GM12878 (cell line): ENCODE measurements around the gene KIRREL3. TPM values are rescaled to one million over a fixed set of nuclear protein-coding genes. Genes with fewer than 3 reads are reported as not detected.

Experiments used
- ATAC-seq: fragments of 200-7000 bp; cut with Tn5 transposase; 3 replicates; pipeline ENCODE4 v1.9.1; 2020; ENCODE audit warnings: mild to moderate bottlenecking, moderate library complexity
- BruUV-seq: library from RNA; stranded (reverse); fragments of 400-500 nt; replicated peaks from 2 replicates; lab custom pipeline; 2021; lab: Mats Ljungman, UMichigan
- CTCF ChIA-PET: fragments of 300-600 bp; sonication (Branson Sonifier 250); formaldehyde crosslinking; extraction: SDS; loops from one replicate; lab custom pipeline; 2021; ENCODE audit warnings: inconsistent platforms; lab: Yijun Ruan, JAX
- POLR2A ChIA-PET: fragments of 350-600 bp; formaldehyde crosslinking; extraction: SDS; loops from one replicate; lab custom pipeline; 2021; ENCODE audit warnings: inconsistent platforms; lab: Charles Lee
- RAD21 ChIA-PET: fragments of 300-600 bp; sonication (Branson Sonifier 250); formaldehyde crosslinking; loops from one replicate; lab custom pipeline; 2023; ENCODE audit warnings: antibody characterized with exemption; ENCODE audit not compliant: unreplicated experiment; lab: Charles Lee
- SMC1A ChIA-PET: fragments of 300-600 bp; sonication (Branson Sonifier 250); formaldehyde crosslinking; loops from one replicate; lab custom pipeline; 2023; ENCODE audit not compliant: unreplicated experiment, uncharacterized antibody; lab: Charles Lee
- DNase-seq: peaks from one replicate; pipeline ENCODE4 v3.0.0-alpha.2; 2011; ENCODE audit warnings: low read depth, low spot score
- FAIRE-seq: peaks from 3 replicates; lab custom pipeline; 2011; peaks lifted over from hg19 to GRCh38; lab: Jason Lieb, UNC
- H2AFZ ChIP-seq: 2 replicates; pipeline ENCODE4 v1.6.0; 2011; ENCODE audit warnings: low read depth, low read length, control low read depth; ENCODE audit not compliant: control insufficient read depth
- H3K27ac ChIP-seq: 2 replicates; pipeline ENCODE4 v1.5.1; 2011; ENCODE audit warnings: control low read depth; ENCODE audit not compliant: control insufficient read depth, insufficient read depth
- H3K27me3 ChIP-seq, 2 experiments: replicated peaks in 1 of 2; 2 replicates each; pipeline versions ENCODE4 v1.6.0 to v1.6.1; 2011; ENCODE audit warnings: low read length in 1 of 2; ENCODE audit not compliant: control insufficient read depth in 2 of 2, insufficient read depth in 2 of 2
- H3K36me3 ChIP-seq, 2 experiments: 2 replicates each; pipeline ENCODE4 v1.5.1; 2011; ENCODE audit warnings: low read length in 1 of 2; ENCODE audit not compliant: control insufficient read depth in 2 of 2, insufficient read depth in 2 of 2
- H3K4me1 ChIP-seq: 2 replicates; pipeline ENCODE4 v1.6.1; 2011; ENCODE audit warnings: mild to moderate bottlenecking, low read length, moderate library complexity, mixed read lengths; ENCODE audit not compliant: control insufficient read depth, insufficient read depth
- H3K4me2 ChIP-seq: 2 replicates; pipeline ENCODE4 v1.6.0; 2011; ENCODE audit warnings: control low read depth; ENCODE audit not compliant: control insufficient read depth, insufficient read depth
- H3K4me3 ChIP-seq: fragments of 200-600 bp; sonication (generic); 2 replicates; pipeline ENCODE4 v1.5.1; 2016
- H3K79me2 ChIP-seq: 2 replicates; pipeline ENCODE4 v1.6.0; 2011; ENCODE audit warnings: low read length; ENCODE audit not compliant: control insufficient read depth, insufficient read depth
- H3K9ac ChIP-seq: 2 replicates; pipeline ENCODE4 v1.8.0; 2011; ENCODE audit warnings: low read length, control low read depth, mixed read lengths; ENCODE audit not compliant: control insufficient read depth, insufficient read depth
- H3K9me3 ChIP-seq: replicated peaks from 3 replicates; pipeline ENCODE4 v1.5.1; 2011; ENCODE audit warnings: mild to moderate bottlenecking, low read length; ENCODE audit not compliant: control insufficient read depth, insufficient read depth
- H4K20me1 ChIP-seq: 2 replicates; pipeline ENCODE4 v1.6.0; 2011; ENCODE audit not compliant: control insufficient read depth, insufficient read depth
- CTCF ChIP-seq, 3 experiments: IDR thresholded peaks in 2 of 3; conservative IDR thresholded peaks in 1 of 3; 2 replicates each; pipeline ENCODE4 v1.5.1; 2011; ENCODE audit warnings: low read depth in 3 of 3, low read length in 3 of 3, mild to moderate bottlenecking in 3 of 3, control low read depth in 2 of 3, moderate library complexity in 2 of 3, inconsistent platforms in 1 of 3, mixed read lengths in 1 of 3; ENCODE audit not compliant: control insufficient read depth in 2 of 3, insufficient read depth in 1 of 3; ENCODE audit errors: extremely low read depth in 1 of 3
- EED ChIP-seq: sonication (generic); IDR thresholded peaks from 2 replicates; pipeline ENCODE4 v1.6.1; 2016; ENCODE audit warnings: antibody characterized with exemption, low read depth
- FOXK2 ChIP-seq: fragments of 450-650 bp; IDR thresholded peaks from 2 replicates; pipeline ENCODE4 v1.6.1; 2017; ENCODE audit warnings: mild to moderate bottlenecking, moderate library complexity
- FOXM1 ChIP-seq: IDR thresholded peaks from 2 replicates; pipeline ENCODE4 v1.6.1; 2012; ENCODE audit warnings: low read depth, mild to moderate bottlenecking, inconsistent platforms, low read length, moderate library complexity
- HDAC6 ChIP-seq: fragments of 200-600 bp; sonication (generic); IDR thresholded peaks from one replicate; pipeline ENCODE4 v1.8.0; 2017; ENCODE audit warnings: antibody characterized with exemption; ENCODE audit not compliant: unreplicated experiment
- MLLT1 ChIP-seq: fragments of 450-650 bp; IDR thresholded peaks from 2 replicates; pipeline ENCODE4 v1.6.1; 2016; ENCODE audit warnings: mild to moderate bottlenecking
- NFYB ChIP-seq: IDR thresholded peaks from 2 replicates; pipeline ENCODE4 v1.6.1; 2011; ENCODE audit warnings: low read depth, mild to moderate bottlenecking, low read length, improper control_type of control experiment, moderate library complexity; ENCODE audit not compliant: insufficient read depth
- NR2C1 ChIP-seq: fragments of 450-650 bp; IDR thresholded peaks from 2 replicates; pipeline ENCODE4 v1.6.1; 2017; ENCODE audit warnings: antibody characterized with exemption, mild to moderate bottlenecking, moderate library complexity
- REST ChIP-seq: IDR thresholded peaks from 2 replicates; pipeline ENCODE4 v1.6.1; 2012; ENCODE audit warnings: mild to moderate bottlenecking, low read depth, low read length
- SP1 ChIP-seq: IDR thresholded peaks from one replicate; pipeline ENCODE4 v1.6.1; 2011; ENCODE audit warnings: low read depth, low read length
- SUPT20H ChIP-seq: IDR thresholded peaks from 2 replicates; pipeline ENCODE4 v1.6.1; 2011; ENCODE audit warnings: low read depth, mild to moderate bottlenecking, low read length, moderate library complexity, borderline replicate concordance; ENCODE audit not compliant: control insufficient read depth
- WGBS: methylation state at CpG from one replicate; pipeline ENCODE4 v1.1.6; 2016; ENCODE audit warnings: low lambda C conversion rate; ENCODE audit not compliant: insufficient replicate concordance, insufficient coverage; ENCODE audit errors: missing lambda C conversion rate; 5-methylcytosine and 5-hydroxymethylcytosine counted together
- in situ Hi-C: fragments of 300-500 bp; cut with MboI; formaldehyde crosslinking; loops from 9 replicates; pipeline ENCODE4 v1.14.3; 2018; ENCODE audit warnings: mixed read lengths
- intact Hi-C: fragments of 100-400 bp; cut with micrococcal nuclease; formaldehyde crosslinking; loops from one replicate; pipeline ENCODE4 v1.14.2; 2022; ENCODE audit not compliant: unreplicated experiment
- polyA plus RNA-seq, 11 experiments: library from polyadenylated mRNA; depleted of rRNA in 4 of 11; unstranded in 6 of 11; stranded (reverse) in 5 of 11; fragments of >200 nt; fragmentation: Nextera tagmentation in 4 of 11; fragmentation: Illumina TruSeq in 1 of 11; extraction: Ambion mirVana in 4 of 11; extraction: Trizol in 1 of 11; gene quantifications; 1 replicate in 1 of 11; 2 replicates in 10 of 11; pipeline versions ENCODE4 v1.2.1 to v1.2.3, GENCODE V29; 2011 to 2016; ENCODE audit warnings: inconsistent platforms in 2 of 11, missing spikeins in 2 of 11, low read depth in 1 of 11
- total RNA-seq, 4 experiments: library from RNA; depleted of rRNA in 3 of 4; stranded (reverse); fragments of >200 nt in 3 of 4; fragmentation: Illumina TruSeq in 1 of 4; extraction: Trizol in 1 of 4; gene quantifications; 2 replicates each; pipeline versions ENCODE4 v1.2.1 to v1.2.3, GENCODE V29; 2013 to 2021
- TF ChIP-seq, protein P1 (sequence below): IDR thresholded peaks from 2 replicates; pipeline ENCODE4 v1.6.1; 2011; ENCODE audit warnings: low read depth, mild to moderate bottlenecking, low read length, moderate library complexity, borderline replicate concordance; ENCODE audit errors: extremely low read depth
- TF ChIP-seq, protein P2 (sequence below): fragments of 450-650 bp; formaldehyde crosslinking; IDR thresholded peaks from 2 replicates; pipeline ENCODE4 v1.4.0; 2022; ENCODE audit warnings: mild to moderate bottlenecking, moderate library complexity

Gene KIRREL3
- total and polyA plus RNA-seq, 10 of the 15 experiments (the other 5 are each of a cell fraction or from before 2014, with no cell fraction given), result under 0.01 TPM; not detected in 9

DNA sequence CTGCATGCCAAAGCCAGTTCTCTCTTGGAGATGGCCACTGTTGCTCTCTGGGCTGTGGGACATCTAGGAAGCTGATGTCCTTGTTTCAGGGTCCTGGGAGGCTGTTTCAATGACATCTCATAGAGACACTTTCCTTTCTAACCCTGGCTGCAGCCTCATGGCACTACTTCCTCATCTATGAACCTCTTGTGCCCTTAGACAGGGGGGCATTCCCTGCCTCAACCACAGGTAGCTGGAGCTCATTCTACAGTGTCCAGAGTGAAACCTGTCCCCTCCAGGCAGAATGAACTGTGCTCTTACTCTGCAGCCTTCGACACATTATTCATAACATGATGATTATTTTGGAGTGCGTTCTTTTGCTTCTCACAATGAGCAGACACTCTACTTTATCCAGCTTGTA, 335.9 kb downstream of the KIRREL3 start:
- 0% methylated on average over 2 of the region's 2 CpGs for WGBS
- Histone ChIP-seq H3K4me2 (no peak overlapping the region), H4K20me1 (no peaks in the 10 kb centered on the region), H3K4me3 (no peak overlapping the region), H3K9me3 (no peaks in the 10 kb centered on the region), H3K36me3 (no peaks in the 10 kb centered on the region), H3K27me3 (peaks cover 1 to 2% of the 10 kb centered on the region in 2 experiments; a peak in 2 of 4 replicates), H3K9ac (no peak overlapping the region), H3K79me2 (no peaks in the 10 kb centered on the region), H3K4me1 (no peaks in the 10 kb centered on the region), H2AFZ (no peak overlapping the region), H3K27ac (no peak overlapping the region)
- CTCF ChIA-PET, result no interaction called here
- SMC1A ChIA-PET, result no interaction called here
- ATAC-seq (peak; percentile 85), DNase-seq (no peak), FAIRE-seq (no peak)
- POLR2A ChIA-PET, result no interaction called here
- RAD21 ChIA-PET, result no interaction called here
- in situ Hi-C loops (no loop called here), intact Hi-C loops (no loop called here)
- BruUV-seq, result no TSS peak
- no peak for TF ChIP-seq FOXM1
- no peak for TF ChIP-seq EED
- TF ChIP-seq, protein P1, sequence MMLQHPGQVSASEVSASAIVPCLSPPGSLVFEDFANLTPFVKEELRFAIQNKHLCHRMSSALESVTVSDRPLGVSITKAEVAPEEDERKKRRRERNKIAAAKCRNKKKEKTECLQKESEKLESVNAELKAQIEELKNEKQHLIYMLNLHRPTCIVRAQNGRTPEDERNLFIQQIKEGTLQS, result no peak
- TF ChIP-seq NR2C1, result no peak
- no peak for TF ChIP-seq FOXK2
- TF ChIP-seq MLLT1, result no peak
- TF ChIP-seq REST, result no peak
- TF ChIP-seq SP1, result no peak
- TF ChIP-seq NFYB, result no peak
- no peak for TF ChIP-seq HDAC6
- no peak for TF ChIP-seq SUPT20H
- TF ChIP-seq, protein P2, sequence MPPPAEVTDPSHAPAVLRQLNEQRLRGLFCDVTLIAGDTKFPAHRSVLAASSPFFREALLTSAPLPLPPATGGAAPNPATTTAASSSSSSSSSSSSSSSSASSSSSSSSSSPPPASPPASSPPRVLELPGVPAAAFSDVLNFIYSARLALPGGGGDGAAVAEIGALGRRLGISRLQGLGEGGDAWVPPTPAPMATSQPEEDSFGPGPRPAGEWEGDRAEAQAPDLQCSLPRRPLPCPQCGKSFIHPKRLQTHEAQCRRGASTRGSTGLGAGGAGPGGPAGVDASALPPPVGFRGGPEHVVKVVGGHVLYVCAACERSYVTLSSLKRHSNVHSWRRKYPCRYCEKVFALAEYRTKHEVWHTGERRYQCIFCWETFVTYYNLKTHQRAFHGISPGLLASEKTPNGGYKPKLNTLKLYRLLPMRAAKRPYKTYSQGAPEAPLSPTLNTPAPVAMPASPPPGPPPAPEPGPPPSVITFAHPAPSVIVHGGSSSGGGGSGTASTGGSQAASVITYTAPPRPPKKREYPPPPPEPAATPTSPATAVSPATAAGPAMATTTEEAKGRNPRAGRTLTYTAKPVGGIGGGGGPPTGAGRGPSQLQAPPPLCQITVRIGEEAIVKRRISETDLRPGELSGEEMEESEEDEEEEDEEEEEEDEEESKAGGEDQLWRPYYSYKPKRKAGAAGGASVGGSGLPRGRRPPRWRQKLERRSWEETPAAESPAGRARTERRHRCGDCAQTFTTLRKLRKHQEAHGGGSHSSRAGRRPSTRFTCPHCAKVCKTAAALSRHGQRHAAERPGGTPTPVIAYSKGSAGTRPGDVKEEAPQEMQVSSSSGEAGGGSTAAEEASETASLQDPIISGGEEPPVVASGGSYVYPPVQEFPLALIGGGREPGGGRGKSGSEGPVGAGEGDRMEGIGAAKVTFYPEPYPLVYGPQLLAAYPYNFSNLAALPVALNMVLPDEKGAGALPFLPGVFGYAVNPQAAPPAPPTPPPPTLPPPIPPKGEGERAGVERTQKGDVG (CRISPR knock-in tag), result no peak
- no peak for TF ChIP-seq CTCF (IDR thresholded peaks at IDR 0.05 in 2 of 3, conservative IDR thresholded peaks at IDR 0.05 in 1 of 3; ENCODE audit: control insufficient read depth in 2 of 3, extremely low read depth in 1 of 3, insufficient read depth in 1 of 3, low read depth in 3 of 3, low read length in 3 of 3)
